GM19452 (cell line): ENCODE results near the gene PLPP4.

Experiments used
- ATAC-seq: cut with Tn5 transposase; IDR thresholded peaks from one replicate; pipeline ENCODE4 v1.9.1; 2021; ENCODE audit not compliant: unreplicated experiment

PLPP4 gene

DNA sequence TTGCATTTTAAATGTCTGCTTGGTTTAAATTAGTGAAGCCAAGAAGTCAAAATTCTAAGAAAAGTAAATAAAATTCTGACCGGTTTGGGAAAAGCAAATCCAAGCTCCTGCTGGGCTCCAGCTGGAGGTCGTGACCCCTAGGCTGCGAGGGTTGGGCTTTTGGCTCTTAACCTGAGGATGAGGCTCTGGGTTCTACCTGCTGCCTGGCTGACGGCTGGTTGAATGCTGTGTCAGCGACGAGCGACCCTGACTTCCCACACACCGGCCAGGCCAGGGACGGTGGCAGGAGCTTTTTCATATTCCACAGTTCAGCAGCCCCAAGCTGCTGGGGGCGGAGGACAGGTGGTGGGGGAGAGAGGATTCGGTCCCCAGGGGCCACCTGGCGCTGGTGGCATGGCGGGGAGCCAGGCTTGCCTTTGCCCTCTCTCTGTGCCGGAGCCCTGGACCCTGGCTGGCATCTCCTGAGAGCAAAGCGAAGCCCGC lies 843 bp upstream of the PLPP4 start:
- ATAC-seq, result no peak

DNA sequence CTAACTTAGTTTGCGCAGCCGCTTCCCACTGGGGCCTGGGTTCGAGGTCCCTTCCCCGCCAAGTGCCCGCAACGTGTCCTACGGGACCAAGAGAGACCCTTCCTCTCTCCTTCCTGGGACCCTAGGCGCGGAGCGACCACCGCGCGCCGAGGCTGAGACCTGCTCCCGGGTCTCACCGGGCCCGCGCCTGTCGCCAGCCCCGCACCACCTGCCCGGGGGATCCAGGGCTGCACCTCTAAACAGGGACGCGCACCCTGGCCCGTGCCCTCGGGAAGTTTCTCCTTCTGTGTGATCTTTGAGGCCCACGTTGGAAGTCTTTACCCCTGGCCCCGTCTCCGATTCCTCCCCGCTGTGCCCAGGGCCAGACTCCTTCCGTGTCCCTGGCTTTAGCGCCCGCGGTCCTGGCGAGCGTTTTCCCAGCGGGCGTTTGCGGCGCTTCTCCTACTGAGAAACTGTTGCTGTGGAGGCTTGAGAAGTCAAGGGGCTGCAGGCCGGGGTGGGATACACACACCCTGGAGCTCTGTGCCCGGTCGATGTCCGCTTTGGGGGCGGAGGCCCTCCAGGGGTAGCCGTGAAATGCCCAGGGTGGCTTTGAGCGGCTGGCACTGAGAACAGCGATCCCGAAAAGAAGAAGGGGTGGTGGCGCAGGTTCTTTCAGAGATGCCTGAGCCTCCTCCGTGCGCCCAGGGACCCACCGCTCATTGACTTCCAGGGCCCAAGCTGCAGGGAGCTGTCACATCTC lies 575 bp downstream of the PLPP4 start:
- ATAC-seq, result no peak

DNA sequence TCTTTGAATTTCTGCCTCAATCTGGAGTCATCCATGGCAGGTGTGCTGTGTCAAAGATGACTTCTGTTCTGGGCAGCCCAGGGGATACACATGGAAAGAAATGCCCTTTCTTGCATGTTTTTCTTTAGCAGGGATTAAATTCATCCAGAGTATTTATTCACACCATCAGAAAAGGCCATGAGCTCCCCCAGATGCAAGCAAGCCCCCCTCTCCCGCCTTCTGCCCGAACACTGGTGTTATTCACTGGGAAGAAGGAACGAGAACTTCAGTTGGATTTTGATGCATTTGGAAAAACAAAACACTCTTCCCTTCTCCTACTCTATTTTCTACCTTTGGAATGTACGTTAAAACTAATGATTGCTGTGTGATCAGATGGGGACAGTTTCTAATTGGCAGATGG lies 1.4 kb downstream of the PLPP4 start:
- ATAC-seq, result no peak

DNA sequence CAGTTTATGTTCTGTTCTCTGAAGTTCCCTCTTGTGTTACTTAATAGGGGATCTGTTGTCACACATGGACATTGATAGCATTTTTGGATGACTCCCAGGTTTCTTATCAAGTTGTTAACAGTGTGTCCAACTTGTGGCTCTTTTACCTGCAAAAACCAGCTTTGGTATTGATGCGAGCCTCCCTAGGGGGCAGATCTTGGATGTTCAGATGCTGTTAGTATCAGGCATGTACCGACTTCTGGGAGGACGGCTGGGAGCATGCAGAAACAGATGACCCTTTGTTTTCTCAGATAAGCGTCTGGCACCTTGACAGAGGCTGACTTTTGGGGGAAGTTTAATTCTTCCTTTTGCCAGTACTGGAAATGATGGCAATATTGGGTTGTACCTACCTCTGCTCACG lies 2.2 kb downstream of the PLPP4 start:
- no peak for ATAC-seq

DNA sequence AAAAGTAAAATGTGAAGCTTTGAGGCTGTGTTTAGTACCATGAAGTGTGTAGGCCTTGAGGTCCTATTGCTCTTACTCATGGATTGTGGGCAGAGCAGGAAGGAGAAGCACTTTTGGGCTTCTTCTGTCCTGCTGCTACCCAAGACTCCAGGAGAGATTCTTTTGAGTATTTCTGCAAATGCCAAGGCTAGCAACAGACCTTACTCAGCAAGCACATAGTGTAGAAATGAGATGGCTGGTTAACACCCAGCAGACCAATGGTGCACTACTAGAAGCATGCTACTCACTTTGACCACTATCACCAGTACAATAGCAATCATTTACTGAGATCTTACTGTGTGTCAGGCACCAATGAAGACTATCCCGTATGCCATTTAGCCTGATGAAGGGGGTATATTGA lies 3.2 kb downstream of the PLPP4 start:
- no peak for ATAC-seq

DNA sequence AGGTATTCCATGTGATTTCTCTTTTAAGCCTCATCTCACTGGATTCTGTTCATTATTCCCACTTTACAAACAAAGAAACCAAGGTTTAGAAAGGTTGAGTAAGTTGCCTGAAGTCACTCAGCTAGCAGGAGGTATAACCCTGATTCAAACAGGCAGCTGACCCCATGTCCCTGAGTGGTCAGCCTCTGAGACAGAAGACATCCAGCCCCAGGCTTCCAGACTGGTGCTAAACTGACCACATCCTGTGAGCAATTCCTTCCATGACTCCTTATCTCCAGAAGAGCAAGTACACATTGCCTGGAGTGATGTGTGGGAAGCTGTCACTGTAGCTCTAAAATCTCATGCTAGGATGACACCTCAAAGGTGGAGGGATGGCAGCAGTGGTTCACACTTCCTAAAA lies 3.7 kb downstream of the PLPP4 start:
- ATAC-seq, result no peak

DNA sequence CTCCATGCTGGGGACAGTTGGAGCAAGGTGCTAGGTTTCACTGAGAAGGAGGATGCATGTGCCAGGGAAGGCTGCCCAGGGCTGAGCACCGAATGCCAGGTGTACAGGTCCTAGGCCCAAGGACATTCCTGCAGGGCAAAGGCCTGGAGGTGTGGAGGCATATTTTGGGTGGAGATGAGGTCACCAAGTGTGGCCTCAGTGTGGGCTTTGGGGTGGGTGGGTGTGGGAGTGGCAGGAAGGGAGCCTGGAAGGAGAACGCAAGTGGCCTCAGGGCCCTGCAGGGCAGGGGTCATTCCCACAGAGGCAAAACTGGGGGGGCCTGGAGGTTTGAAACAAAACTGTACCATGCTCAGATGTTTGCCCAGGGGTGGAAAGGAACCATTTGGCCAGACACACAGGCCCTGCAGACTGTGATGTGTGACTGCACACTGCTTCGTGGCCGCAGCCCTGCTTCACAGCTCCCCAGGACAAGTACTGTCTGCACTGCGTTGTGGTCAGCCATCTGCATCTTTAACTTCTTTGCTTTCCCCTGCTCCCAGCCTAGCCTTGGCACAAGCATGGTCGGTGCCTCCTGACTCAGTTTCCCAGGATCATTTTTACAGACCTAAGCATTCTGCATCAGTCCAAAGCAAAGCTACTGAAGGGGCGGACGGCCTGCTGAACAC lies 5.1 kb downstream of the PLPP4 start:
- ATAC-seq, result no peak

DNA sequence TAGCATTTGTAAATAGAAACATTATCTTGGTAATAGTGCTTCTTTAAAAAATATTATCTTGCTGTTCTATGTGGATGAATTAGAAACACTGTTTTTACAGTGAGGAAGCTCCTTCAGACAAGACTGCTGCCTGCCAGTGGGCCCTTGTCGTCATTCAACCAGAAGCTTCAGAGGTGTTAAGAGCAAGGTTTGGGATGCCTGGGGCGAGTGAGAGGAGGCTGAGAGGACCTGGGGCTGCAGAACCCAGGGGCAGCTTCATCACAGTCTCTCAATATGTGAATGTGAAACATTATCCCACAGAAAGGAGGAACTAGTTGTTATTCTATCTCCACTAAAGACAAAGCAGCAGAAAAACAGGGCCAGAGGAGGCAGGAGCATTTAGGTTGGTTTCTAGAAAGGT lies 8.1 kb downstream of the PLPP4 start:
- ATAC-seq, result no peak

DNA sequence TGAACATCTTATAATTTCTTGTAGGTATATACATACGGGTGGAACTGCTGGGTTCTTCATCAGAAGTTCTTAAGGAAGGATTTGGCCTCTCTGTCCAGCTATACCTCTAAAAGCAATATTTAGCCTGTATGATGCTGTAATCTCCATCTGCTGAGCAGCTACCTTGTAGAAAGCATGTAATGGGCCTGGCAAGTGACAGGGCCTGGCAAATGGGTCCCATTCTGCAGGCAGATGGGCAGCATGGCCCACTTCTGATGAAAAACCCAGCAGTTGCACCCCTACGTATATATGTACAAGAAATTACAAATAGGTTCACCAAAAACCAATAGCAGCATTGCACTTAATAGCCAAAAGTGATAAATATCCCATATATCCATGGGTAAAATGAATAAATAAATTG lies 9.0 kb downstream of the PLPP4 start:
- ATAC-seq, result no peak

DNA sequence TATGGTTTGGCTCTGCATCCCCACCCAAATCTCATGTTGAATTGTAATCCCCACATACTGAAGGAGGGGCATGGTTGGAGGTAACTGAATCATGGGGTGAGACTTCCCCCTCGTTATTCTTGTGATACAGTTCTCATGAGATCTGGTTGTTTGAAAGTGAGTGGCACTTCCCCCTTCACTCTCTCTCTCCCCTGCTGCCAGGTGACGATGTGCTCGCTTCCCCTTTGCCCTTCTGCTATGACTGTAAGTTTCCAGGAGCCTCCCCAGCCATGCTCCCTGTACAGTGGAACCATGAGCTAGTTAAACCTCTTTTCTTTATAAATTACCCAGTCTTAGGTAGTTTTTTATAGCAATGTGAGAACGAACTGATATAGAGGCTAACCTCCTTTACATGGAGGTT lies 16.6 kb downstream of the PLPP4 start:
- ATAC-seq, result peak; percentile 74

DNA sequence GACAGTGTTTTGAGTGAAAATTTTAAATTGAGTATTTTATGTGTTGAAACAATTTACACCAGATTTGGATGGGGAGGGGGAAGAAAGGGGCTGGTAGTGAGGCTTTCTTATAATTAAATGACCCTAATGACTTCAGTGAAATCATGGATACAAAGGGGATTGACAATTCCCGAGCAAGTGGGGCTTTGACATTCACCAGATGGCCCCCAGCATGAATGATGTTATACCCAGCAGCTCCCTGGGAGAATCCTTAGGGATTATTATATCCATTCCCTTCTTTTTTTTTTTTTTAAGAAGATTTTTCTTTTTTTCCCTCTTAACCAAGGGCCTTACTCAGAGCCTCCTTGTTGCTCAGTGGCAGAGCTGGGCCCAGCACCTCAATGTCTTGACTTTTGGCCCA lies 17.9 kb downstream of the PLPP4 start:
- ATAC-seq, result no peak

DNA sequence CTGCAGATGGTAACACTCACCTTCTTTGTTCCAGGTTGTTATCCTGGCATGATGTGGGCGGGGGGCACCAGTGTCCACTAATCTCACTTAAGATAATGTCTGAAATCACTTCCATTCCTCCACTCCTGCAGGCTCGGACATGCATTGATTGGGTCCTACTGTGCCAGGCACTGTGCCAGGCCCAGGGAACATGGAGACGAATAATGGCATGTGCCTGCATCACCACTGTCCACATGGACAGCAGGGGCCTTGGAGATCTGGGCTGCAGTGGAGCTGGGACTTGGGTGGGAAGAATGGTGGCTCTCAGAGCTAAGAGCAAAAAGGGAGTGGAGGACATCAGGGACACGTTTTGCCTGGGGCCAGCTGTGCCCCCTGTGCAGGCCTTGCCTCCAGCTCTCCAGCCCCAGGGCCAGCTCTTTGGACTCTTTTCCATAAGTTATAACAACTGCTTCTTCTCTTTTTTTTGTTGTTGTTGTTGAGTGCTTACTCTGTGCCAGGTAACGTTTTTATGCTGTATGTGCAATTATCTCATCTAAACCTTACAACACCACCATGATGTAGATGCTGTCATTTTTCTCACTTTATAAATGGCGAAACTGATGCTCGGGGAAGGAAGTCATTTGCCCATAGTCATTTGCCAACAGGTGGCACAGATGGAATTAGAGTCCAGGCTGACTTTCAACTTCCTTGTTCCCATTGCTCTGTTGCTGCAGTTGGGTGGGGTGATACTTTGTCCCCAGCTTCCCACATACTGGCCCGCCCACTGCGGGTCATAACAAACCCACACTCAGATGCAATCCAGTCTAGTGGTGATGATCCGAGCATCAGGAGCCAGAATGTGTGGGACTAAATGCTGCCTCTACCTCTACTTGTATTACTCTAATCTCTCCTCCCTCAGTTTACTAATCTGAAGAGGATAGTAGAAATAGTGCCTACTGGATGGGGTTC lies 19.1 kb downstream of the PLPP4 start:
- no peak for ATAC-seq

DNA sequence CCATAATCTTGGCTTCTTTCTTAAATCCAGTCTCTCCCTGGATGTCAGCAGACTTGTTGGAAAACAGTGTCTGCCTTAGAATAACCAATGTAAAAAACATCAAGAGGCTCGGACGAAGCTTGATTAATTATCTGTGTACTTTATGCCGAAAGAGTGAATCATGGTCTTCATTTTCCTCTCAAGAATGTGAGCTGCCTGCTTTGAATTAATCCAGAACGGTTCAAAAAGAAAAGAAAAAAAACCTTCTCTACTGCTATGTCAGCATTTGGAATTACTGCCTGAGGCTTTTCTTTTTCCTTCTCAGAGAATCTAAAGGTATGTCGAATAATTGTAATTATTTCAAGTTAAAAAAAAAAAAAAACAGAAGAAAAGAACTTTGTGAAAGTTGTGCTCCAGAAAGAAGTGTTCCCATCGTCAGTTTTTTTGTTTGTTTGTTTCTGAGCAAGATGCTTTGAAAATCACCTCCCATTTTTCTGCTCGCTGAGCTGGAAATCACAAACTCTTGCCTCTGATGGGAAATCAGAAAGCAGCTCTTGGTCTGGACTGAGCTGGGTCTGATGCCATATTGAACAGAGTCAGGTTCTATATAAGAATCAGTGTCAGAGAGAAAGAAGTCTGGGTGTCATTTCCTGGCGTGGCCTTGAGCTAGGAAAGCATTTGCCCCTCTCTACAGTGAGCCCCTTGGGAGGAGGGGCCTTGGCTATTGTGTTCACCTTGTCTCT lies 20.2 kb downstream of the PLPP4 start:
- ATAC-seq, result no peak

DNA sequence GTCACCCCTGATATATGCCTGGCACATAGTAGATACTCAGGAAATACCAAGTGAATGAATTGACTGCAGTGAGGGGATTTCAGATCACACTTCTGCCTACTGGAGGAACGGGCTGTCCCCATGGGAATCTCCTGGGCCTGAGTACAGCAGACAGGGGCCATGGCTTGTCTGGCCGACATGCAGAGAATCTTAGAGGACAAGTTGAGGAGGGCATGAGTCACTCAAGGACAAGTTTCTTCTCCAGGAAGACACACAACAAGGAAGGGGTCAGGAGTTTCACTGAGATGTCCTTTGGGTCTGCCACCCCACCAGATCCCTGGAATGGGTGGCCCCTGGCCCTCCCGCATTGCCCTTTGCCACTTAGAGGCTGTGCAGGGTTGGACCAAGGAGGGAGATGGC lies 20.7 kb downstream of the PLPP4 start:
- no peak for ATAC-seq

DNA sequence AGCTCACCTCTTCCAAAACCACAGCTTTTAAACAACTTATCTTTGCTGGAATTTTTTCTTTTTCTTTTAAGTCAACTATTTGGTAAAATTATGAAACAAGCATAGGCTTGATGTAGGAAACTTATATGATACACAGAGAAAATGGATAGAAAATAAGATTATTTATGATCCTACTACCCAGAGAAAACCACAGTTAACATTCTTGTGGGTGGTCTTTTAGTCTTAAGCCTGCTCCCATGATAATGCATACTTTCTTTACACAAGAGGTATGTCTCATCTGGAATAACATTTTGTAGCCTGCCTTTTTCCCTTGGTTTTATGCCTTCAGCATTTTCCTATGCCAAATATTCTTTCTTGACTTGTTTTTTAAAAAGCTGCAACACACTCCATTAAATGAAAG lies 21.4 kb downstream of the PLPP4 start:
- ATAC-seq, result no peak

DNA sequence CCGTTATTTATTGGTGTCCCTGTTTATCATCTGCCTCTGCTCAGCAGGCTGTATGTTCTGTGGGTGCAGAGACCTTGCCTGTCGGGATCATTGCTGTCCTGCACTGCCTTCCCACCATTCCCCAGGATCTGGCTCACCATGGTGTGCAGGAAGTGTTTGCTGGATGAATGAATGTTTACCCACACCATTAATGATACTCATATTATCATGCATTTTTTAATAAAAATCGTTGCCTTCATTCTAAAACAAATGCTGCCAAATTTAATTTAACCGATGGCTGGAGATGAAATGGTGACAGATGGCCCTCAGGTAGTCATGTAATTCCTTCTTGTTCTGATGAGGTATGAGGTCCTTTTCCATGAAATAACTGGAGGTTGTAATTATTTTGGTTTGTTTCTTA lies 22.5 kb downstream of the PLPP4 start:
- no peak for ATAC-seq

DNA sequence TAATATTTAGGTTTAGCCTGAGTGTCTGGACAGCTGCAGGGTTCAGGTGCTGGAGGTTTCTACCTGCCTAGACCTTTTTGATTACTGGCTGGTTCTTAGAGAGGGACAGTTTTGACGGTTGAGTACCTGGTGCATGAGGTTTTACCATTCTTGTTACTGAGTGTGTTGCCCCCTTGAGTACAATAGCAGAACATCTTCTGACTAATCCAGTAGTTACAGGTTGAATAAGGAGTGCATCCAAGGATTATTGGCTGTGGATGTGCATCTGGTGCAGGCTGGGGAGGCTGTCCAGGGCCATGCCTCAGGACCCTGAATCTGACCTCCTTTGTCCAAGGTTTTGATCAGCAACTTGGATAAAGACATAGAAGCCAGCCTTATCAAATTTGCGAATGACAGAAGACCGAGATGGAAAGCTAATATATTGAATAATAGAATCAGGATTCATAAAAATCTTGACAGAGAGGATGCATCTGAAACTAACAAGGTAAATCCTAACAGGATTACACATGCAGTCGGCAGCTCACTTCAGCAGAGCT lies 23.1 kb downstream of the PLPP4 start:
- no peak for ATAC-seq

DNA sequence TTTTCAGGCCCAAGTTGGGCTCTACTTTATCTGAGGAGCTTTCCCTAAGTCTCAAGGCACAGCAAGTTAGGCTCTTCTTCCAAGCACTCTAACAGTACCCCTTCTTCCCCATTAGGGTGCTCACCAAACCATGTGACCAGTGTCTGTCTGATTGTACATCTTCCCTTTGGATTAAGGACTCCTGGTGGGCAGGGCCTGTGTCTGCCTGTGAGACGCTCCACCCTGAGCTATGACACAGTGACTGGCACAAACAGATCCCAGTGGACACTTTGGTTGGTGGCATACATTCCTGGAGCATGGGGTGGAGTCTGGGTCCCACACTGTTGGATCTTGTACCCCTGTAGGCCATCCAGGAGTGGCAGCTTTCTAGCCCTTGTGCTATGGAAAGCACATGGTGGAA lies 23.8 kb downstream of the PLPP4 start:
- no peak for ATAC-seq

DNA sequence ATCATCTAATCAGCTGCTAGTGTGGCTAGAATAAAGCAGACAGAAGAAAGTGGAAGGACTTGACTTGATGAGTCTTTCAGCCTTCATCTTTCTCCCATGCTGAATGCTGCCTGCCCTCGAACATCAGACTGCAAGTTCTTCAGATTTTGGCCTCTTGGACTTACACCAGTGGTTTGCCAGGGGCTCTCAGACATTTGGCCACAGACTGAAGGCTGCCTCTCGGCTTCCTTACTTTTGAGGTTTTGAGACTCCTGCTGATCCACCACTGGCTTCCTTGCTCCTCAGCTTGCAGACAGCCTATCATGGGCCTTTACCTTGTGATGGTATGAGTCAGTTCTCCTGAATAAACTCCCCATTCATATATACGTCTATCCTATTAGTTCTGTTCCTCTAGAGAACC lies 26.0 kb downstream of the PLPP4 start:
- ATAC-seq, result no peak

DNA sequence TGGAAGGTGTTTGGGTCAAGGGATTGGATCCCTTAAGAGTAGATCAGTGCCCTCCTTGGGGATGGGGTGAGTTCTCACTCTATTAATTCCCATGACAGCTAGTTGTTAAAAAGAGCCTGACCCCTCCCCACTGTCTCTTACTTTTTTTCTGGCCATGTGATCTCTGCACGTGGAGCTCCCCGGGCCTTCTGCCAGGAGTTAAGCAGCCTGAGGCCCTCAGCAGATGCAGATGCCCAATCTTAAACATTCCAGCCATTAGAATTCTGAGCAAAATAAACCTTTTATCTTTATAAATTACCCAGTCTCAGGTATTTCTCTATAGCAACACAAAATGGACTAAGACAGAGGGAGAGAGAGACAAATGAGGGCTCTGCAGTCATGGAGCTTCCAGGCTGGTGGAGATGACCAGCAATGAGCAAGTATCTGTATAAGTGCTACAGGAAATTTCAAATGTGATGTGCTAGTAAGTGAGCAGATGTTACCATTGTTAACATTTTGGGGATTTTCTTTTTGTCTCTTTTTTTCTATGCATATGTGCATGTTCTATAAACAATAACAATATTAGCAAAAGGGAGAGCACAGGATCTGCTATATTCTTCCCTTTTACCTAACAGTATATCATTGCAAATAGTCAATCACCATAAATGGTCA lies 26.7 kb downstream of the PLPP4 start:
- no peak for ATAC-seq
